ENCODE measurements around the gene DISC1.

DNA sequence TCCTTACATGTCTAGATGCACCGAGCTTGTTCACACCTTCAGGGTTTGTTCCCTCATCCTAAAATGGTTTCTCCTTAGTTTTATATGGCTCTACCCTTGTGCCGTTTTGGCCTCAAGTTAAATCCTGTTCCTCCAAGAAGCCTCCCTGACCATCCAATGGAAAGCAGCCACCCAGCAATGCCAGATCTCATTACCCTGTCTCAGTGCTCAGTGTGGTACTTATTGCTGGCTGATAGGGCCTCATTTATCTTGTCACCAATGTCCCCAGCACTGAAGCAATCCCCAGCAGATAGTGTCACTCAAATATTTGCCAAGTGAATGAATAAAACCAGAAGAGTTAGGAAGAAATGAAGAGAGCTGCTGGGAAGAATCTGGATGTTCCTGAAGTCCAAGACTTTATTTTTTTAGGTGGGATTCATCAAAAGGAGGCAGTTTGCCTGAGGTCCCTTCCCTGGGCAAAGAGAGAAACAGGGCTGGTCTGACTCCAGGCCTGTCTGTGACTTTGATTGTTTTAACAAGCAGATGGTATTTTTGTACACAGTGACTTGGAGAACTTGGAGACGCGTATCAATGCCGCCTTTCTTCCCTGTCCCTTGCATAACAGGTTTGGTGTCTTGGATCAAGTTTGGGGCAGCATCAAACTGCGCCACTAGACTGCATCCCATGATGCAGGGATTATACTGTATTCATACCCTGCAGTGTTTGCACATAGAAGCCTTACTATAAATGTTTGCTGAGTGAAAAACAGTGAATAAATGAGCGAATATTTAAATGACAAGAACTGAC, 221.2 kb downstream of the DISC1 start:
- no peak for TF ChIP-seq CTCF (IDR thresholded peaks at IDR 0.05)
- TF ChIP-seq POLR2A (IDR thresholded peaks at IDR 0.05): no peak
- no peak for TF ChIP-seq EP300 (IDR thresholded peaks at IDR 0.05)
- no peak for TF ChIP-seq POLR2AphosphoS5 (IDR thresholded peaks at IDR 0.05)
